ENCODE measurements around the gene FADS2. TPM values are rescaled to one million over a fixed set of nuclear protein-coding genes. Genes with fewer than 3 reads are reported as not detected.

The FADS2 gene
- total and polyA plus RNA-seq, 2 experiments from 2014 or later = 5.2 to 5.5 TPM

DNA sequence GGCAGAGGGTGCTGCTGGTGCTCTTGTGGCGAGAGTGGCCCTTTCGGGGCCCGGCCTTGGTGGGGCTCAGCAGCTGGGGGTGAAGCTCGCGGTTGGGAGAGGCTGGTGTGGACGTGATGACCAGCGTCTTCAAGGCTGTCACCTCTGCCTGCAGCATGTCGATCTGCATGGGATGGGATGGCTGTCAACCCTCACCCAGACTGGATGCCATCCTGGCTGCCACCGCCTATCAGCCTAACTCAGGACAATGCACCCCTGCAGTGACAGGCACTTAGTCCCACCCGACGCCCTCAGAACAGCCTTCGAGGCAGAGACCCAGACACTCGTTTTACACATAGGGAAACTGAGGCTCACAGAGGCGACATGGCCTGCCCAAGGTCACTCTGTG is 78.4 kb downstream of the FADS2 start:
- Histone ChIP-seq H3K4me3 (no peak overlapping the region), H3K9ac (no peak overlapping the region), H3K9me2 (ENCODE audit: insufficient read depth) (no peaks in the 10 kb centered on the region), H4K20me1 (ENCODE audit: insufficient read depth) (no peaks in the 10 kb centered on the region), H3K36me3 (ENCODE audit: low read depth) (no peaks in the 10 kb centered on the region), H2AFZ (no peak overlapping the region), H3F3A (ENCODE audit: insufficient read depth) (no peaks in the 10 kb centered on the region), H3K4me1 (ENCODE audit: insufficient read depth) (no peaks in the 10 kb centered on the region), H3K27me3 (replicated peaks; ENCODE audit: insufficient read depth) (no peaks in the 10 kb centered on the region), H3K27ac (no peak overlapping the region), H3K4me2 (ENCODE audit: unreplicated experiment) (no peak overlapping the region), H3K9me3 (ENCODE audit: low read depth) (no peaks in the 10 kb centered on the region), H3K79me2 (ENCODE audit: insufficient read depth) (no peaks in the 10 kb centered on the region)
- TF ChIP-seq EZH2phosphoT487 (IDR thresholded peaks at IDR 0.05; ENCODE audit: insufficient read depth, low read depth) (no peak), EZH2 (IDR thresholded peaks at IDR 0.05; ENCODE audit: insufficient read depth, poor library complexity, severe bottlenecking) (no peak)
- 93 to 94% methylated on average over 9 to 14 of the region's 14 CpGs for WGBS, 2 experiments (ENCODE audit: low coverage in 1 of 2, low lambda C conversion rate in 2 of 2, missing lambda C conversion rate in 2 of 2)
- DNase-seq = no peak
- in situ Hi-C loops (cut with MboI) = no loop called here

DNA sequence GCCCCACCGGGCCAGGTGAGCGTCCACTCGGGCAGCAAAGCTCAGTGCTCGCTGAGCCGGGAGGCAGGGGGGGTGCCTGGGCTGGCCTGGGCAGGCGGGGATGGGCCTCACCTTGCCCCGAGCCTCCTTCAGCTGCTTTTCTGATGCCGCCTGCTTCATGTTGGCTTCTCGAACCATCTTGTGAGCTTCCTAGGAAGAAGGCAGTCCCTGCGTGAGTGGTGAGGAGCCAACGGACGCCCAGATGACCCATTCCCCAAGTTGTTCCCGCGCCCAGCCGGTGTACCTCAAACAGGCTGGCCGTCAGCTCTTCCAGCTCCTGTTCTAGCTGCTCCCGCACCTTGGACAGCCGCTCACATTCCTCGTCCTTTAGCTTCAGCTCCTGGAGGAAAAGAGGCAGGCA is 79.2 kb downstream of the FADS2 start:
- no peak for DNase-seq
- in situ Hi-C loops (cut with MboI) = no loop called here
- H4K20me1 ChIP-seq (ENCODE audit: insufficient read depth) = no peaks in the 10 kb centered on the region
- H3K79me2 ChIP-seq (ENCODE audit: insufficient read depth) = no peaks in the 10 kb centered on the region
- H3K9ac ChIP-seq = no peak overlapping the region
- TF ChIP-seq EZH2 (IDR thresholded peaks at IDR 0.05; ENCODE audit: insufficient read depth, poor library complexity, severe bottlenecking) = no peak
- TF ChIP-seq EZH2phosphoT487 (IDR thresholded peaks at IDR 0.05; ENCODE audit: insufficient read depth, low read depth) = no peak
- H3F3A ChIP-seq (ENCODE audit: insufficient read depth) = no peaks in the 10 kb centered on the region
- no peak overlapping the region for H3K27ac ChIP-seq
- H2AFZ ChIP-seq = no peak overlapping the region
- H3K36me3 ChIP-seq (ENCODE audit: low read depth) = no peaks in the 10 kb centered on the region
- 93% methylated on average over 18 to 19 of the region's 19 CpGs for WGBS, 2 experiments (ENCODE audit: low coverage in 1 of 2, low lambda C conversion rate in 2 of 2, missing lambda C conversion rate in 2 of 2)
- H3K9me2 ChIP-seq (ENCODE audit: insufficient read depth) = no peaks in the 10 kb centered on the region
- H3K9me3 ChIP-seq (ENCODE audit: low read depth) = no peaks in the 10 kb centered on the region
- H3K4me1 ChIP-seq (ENCODE audit: insufficient read depth) = no peaks in the 10 kb centered on the region
- no peak overlapping the region for H3K4me3 ChIP-seq
- H3K27me3 ChIP-seq (replicated peaks; ENCODE audit: insufficient read depth) = no peaks in the 10 kb centered on the region
- H3K4me2 ChIP-seq (ENCODE audit: unreplicated experiment) = no peak overlapping the region

DNA sequence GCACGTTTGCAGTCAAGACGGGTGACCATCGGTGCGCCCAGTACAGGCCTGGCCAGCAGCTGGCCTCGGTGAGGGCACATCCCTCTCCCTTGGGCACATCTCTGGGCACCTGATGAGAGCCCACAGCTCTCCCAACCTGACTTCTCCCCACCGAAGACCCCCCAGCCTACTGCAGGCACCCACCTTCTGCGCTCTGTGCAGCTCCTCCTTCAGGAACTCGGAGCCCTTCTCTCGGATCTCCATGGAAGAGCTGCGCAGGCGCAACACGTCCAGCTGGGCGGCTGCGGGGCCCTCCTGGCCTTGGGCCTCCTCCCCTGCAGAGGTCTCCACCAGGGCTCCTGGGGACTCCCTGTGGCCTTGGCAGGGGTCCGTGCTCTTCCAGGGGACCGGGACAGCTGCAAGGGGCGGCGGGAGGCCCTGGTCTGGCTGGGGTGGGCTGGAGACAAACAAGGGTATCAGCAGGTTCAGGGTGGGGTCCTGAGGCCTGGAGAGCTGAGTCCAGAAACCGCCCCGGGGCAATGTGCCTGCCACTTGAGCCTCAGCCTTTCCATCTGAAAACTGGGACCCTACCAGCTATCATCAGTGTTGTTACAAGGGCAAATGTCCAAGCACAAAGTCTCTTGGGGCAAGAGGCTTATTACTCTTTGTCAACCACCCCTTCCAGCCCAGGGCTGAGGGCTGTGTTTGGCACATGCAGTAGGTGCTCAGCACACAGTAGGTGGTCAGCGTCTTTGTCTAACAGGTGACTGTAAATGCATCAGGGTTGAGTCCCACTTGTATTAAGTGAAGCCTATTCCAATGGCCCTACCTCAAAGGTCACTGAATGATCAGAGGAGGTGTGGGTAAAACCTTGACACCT is 80.0 kb downstream of the FADS2 start:
- Histone ChIP-seq H3K4me2 (ENCODE audit: unreplicated experiment) (no peak overlapping the region), H3K9ac (no peak overlapping the region), H3F3A (ENCODE audit: insufficient read depth) (no peaks in the 10 kb centered on the region), H4K20me1 (ENCODE audit: insufficient read depth) (no peaks in the 10 kb centered on the region), H3K79me2 (ENCODE audit: insufficient read depth) (no peaks in the 10 kb centered on the region), H3K27me3 (replicated peaks; ENCODE audit: insufficient read depth) (no peaks in the 10 kb centered on the region), H3K36me3 (ENCODE audit: low read depth) (no peaks in the 10 kb centered on the region), H3K4me3 (no peak overlapping the region), H3K9me2 (ENCODE audit: insufficient read depth) (no peaks in the 10 kb centered on the region), H3K27ac (no peak overlapping the region), H3K4me1 (ENCODE audit: insufficient read depth) (no peaks in the 10 kb centered on the region), H2AFZ (no peak overlapping the region), H3K9me3 (ENCODE audit: low read depth) (no peaks in the 10 kb centered on the region)
- DNase-seq = no peak
- in situ Hi-C loops (cut with MboI) = no loop called here
- no peak for TF ChIP-seq EZH2phosphoT487 (IDR thresholded peaks at IDR 0.05; ENCODE audit: insufficient read depth, low read depth)
- 90 to 91% methylated on average over 18 to 21 of the region's 21 CpGs for WGBS, 2 experiments (ENCODE audit: low coverage in 1 of 2, low lambda C conversion rate in 2 of 2, missing lambda C conversion rate in 2 of 2)

DNA sequence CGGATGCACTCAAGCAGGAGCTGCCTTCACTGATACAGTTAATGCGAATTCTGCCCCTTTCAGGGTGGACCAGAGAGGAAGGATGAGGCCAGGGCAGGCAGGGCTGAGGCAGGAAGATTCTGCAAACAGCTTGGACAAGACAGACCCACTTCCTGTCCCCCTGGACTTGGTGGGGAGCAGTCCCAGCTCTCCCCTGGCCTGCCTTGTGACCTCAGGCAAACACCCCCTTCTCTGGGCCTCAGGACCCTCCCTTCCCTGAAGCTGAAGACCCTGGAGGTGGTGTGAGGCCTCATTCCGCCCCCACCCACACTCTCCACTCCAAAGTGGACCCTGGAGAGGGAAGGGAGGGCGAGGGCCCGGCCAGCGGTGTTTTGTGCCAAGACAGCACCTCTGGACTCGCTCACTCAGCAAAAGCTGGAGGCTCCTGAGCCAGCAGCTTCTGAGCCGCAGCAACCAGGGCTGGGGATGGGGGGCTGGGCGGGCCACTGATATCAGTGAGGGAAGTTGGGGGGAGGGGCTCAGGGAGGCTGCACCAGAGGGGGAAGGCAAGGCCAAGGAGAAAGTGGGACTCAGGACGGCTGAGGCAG is 80.7 kb downstream of the FADS2 start:
- Histone ChIP-seq H2AFZ (no peak overlapping the region), H3K4me1 (ENCODE audit: insufficient read depth) (no peaks in the 10 kb centered on the region), H3K9me2 (ENCODE audit: insufficient read depth) (no peaks in the 10 kb centered on the region), H3K4me2 (ENCODE audit: unreplicated experiment) (no peak overlapping the region), H3F3A (ENCODE audit: insufficient read depth) (no peaks in the 10 kb centered on the region), H3K79me2 (ENCODE audit: insufficient read depth) (no peaks in the 10 kb centered on the region), H3K9ac (no peak overlapping the region), H4K20me1 (ENCODE audit: insufficient read depth) (no peaks in the 10 kb centered on the region), H3K27me3 (replicated peaks; ENCODE audit: insufficient read depth) (no peaks in the 10 kb centered on the region), H3K9me3 (ENCODE audit: low read depth) (no peaks in the 10 kb centered on the region), H3K4me3 (no peak overlapping the region), H3K36me3 (ENCODE audit: low read depth) (no peaks in the 10 kb centered on the region), H3K27ac (no peak overlapping the region)
- TF ChIP-seq EZH2phosphoT487 (IDR thresholded peaks at IDR 0.05; ENCODE audit: insufficient read depth, low read depth) (no peak), EZH2 (IDR thresholded peaks at IDR 0.05; ENCODE audit: insufficient read depth, poor library complexity, severe bottlenecking) (no peak)
- in situ Hi-C loops (cut with MboI) = no loop called here
- no peak for DNase-seq
- 69 to 75% methylated on average over 10 of the region's 10 CpGs for WGBS, 2 experiments (ENCODE audit: low coverage in 1 of 2, low lambda C conversion rate in 2 of 2, missing lambda C conversion rate in 2 of 2)

Measured in GM23248 (cell line).